Subcutaneous adipose tissue (tissue), 4 donors: ENCODE results near the gene SCNN1G. TPM values are rescaled to one million over a fixed set of nuclear protein-coding genes. Genes with fewer than 3 reads are reported as not detected.

ENCODE experiments used
- total RNA-seq, 4 donors: library from RNA; depleted of rRNA; stranded (reverse); fragments of >200 nt; gene quantifications; one replicate each; pipeline ENCODE4 v1.1.0, GENCODE V29; 2016
- TF ChIP-seq, protein P1 (sequence below): fragments of 450-650 bp; IDR thresholded peaks from one replicate; pipeline ENCODE4 v1.5.1; 2016; ENCODE audit warnings: low read depth, mild to moderate bottlenecking, control low read depth, antibody characterized with exemption, moderate library complexity

The SCNN1G gene
- total RNA-seq, 4 donors from 2014 or later: 0.22 TPM; not detected in 3

DNA sequence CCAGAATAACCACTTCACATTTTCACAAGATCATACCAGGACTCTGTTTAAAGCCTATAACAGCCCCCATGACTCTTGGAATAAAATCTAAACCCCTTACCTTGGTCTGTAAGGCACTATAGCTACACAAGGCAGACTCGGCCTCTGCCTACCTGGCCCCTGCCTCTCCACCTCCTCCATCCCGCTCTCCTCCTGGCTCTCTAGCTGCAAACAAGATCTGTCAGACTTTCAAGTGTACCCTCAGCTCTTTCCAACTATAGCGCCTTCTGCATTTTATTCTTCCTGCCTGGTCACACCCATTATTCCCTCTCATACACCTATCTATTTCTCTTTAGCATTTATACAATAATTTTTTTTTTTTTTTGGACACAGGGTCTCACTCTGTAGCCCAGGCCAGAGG is 41.5 kb upstream of the SCNN1G start:
- TF ChIP-seq, protein P1, sequence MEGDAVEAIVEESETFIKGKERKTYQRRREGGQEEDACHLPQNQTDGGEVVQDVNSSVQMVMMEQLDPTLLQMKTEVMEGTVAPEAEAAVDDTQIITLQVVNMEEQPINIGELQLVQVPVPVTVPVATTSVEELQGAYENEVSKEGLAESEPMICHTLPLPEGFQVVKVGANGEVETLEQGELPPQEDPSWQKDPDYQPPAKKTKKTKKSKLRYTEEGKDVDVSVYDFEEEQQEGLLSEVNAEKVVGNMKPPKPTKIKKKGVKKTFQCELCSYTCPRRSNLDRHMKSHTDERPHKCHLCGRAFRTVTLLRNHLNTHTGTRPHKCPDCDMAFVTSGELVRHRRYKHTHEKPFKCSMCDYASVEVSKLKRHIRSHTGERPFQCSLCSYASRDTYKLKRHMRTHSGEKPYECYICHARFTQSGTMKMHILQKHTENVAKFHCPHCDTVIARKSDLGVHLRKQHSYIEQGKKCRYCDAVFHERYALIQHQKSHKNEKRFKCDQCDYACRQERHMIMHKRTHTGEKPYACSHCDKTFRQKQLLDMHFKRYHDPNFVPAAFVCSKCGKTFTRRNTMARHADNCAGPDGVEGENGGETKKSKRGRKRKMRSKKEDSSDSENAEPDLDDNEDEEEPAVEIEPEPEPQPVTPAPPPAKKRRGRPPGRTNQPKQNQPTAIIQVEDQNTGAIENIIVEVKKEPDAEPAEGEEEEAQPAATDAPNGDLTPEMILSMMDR: no peak

DNA sequence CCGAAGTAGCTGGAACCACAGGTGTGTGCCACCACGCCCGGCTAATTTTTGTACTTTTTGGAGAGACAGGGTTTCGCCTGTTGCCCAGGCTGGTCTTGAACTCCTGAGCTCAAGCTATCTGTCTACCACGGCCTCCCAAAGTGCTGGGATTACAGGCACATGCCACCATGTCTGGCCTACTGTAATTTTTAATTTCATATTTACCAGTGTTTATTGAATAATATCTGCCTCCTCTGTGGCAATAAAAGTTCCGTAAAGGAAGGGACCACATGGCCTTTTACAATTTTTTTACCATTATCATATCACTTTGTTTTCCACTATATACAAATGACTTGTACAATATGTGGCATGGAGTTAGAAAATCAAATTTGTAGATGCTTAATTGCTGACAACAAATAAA is 41.0 kb upstream of the SCNN1G start:
- TF ChIP-seq, protein P1: no peak

DNA sequence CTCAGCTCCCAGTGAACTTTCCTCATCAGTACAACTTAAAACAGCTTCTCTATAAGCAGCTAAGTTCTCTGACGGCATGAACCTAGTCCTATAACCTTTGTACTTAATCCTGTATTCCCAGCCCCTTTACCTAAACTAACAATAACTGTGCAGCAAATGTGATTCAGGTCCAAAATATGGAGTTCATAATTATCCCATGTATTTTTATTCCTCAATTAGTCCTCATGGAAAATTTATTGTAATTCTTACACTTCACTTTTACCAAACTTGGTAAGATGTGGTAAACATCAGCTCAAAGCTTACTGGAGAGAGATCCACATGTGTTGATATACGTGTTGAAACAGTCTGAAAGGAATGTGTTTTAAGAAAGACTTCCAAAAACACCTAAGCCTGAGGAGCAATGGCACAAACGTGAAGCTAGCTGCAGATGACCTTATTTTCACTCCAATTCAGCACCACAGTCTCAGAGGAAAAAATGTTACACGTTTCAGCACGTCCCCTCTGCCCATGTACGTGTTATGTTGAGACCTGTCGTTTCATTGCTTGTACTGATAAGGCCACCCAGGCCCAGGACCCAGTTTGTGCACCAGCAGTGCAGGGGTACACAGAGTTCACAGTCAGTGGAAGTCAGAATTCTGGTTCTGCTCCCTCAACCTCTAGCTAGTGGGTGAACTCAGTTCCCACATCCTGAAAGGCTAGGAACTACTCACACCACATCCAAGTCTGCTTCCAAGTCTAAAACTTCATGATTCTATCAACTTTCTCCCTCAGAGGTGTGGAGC is 40.4 kb upstream of the SCNN1G start:
- TF ChIP-seq, protein P1: no peak

DNA sequence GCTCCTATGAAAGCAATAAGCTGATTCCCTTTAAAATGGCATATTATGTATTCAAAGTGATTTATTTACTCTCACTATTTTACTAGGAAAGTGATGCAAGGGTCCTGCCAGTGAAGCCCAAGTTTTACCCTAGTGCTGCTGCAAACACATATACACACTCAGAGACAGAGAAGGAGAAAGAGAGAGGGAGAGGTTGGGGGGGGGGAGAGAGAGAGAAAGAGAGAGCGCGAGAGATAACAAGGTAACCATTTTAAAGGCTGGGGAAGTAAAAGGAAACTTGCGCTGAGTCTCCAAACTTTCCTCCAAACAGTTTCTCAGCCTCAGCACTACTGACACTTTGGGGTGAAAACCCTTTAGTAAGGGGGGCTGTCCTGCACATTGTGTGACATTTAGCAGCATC is 39.2 kb upstream of the SCNN1G start:
- TF ChIP-seq, protein P1: no peak

DNA sequence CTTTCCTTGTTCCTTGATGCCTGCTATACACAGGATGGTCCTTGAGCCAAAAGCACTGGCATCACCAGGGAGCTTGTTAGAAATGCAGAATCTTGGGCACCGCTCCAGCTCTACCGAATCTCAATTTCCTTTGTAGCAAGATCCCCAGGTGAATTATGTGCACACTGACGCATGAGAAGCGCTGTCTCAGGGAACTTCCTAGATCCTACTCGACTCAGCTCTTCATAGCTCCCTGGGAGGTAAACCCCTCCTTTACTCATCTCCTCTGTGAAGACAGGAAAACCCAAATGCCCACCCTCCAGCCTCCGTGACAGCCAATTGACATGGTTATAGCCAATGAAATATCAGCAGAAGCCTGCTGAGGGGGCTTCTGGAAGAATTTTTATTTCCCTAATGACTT is 37.4 kb upstream of the SCNN1G start:
- TF ChIP-seq, protein P1: no peak

DNA sequence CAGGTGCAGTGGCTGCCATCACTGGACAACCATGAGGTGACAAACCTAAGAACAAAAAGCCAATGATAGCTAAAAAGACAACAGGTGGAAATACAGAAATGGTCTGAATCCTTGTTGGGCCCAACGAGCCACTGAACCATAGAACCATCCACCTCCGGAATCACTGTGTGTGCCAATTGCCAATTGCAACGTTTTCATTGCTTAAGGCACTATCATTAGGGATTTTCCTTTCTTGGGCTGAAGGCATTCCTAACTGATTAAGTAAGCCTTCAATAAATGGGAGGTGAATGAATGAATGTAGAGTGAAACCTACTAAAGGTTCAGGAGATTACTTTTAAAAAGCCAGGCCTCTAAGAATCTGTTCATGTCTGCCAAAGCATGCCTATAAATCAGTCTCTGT is 36.9 kb upstream of the SCNN1G start:
- TF ChIP-seq, protein P1: no peak

DNA sequence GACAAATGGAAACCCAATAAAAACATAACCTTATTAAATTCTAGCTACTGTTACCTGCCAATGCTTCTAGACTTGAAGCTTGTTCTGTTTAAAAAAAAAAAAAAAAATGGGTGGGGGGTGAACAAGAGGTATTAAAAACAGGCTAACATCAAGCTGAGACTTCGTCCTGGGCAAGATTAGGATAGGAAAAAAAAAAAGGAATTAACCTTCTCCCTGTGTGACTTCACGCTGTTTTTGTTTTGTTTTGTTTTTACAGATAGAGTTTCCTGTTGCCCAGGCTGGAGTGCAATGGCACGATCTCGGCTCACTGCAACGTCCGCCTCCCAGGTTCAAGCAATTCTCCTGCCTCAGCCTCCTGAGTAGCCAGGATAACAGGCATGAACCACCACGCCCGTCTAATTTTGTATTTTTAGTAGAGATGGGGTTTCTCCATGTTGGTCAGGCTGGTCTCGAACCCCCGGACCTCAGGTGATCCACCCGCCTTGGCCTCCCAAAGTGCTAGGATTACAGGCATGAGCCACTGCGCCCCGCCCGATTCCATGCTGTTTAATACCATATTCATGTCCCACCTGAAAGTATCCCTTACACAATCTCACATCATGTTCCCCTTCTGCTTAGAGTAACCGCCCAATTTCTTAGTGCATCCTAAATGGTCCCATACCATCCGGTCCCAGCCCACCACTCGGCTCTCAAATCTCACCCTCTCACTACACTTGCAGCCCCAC is 35.5 kb upstream of the SCNN1G start:
- TF ChIP-seq, protein P1: no peak
